GM18520 (cell line): ENCODE results near the gene NOVA1.
"Not testable (repeated sequence)": the region's sequence is repeated elsewhere in the genome, so short reads cannot be mapped to it uniquely, and the experiment has no call there.

Source experiments
- ATAC-seq: cut with Tn5 transposase; IDR thresholded peaks from one replicate; pipeline ENCODE4 v1.9.1; 2021; ENCODE audit not compliant: unreplicated experiment

The NOVA1 gene, protein sequence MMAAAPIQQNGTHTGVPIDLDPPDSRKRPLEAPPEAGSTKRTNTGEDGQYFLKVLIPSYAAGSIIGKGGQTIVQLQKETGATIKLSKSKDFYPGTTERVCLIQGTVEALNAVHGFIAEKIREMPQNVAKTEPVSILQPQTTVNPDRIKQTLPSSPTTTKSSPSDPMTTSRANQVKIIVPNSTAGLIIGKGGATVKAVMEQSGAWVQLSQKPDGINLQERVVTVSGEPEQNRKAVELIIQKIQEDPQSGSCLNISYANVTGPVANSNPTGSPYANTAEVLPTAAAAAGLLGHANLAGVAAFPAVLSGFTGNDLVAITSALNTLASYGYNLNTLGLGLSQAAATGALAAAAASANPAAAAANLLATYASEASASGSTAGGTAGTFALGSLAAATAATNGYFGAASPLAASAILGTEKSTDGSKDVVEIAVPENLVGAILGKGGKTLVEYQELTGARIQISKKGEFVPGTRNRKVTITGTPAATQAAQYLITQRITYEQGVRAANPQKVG

DNA sequence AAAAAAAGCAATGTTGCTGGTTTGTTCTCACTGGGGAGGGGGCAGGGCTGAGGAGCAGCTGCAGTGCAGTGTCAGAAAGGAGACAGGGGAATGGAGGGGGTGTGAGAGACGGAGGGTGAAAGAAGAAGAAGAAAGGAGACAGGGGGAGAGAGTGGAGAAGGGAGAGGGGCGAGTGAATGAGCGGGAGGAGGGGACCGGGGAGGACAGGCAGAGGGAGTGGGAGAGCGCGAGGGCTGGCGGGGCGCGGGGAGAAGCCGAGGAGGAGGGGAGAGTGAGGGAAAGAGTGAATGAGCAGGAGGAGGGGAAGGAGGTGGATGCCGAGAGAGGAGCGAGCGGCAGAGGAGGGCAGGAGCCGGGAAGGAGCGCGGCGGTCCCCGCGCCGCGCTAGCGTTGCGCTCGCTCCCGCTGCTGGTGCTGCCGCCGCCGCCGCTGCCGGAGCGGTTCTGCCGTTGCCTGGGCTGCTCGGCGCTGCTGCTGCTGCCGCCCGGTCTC, at the start of gene NOVA1:
Gene NOVA1 (minus strand): TSS at position 445 of the 492 bp plus-strand sequence. CDS start 597 bp downstream, outside the sequence.
- ATAC-seq = no peak

GRCh38 chr14:26645057-26645456, 47.2 kb upstream of the NOVA1 start:
- ATAC-seq = not testable (repeated sequence)

DNA sequence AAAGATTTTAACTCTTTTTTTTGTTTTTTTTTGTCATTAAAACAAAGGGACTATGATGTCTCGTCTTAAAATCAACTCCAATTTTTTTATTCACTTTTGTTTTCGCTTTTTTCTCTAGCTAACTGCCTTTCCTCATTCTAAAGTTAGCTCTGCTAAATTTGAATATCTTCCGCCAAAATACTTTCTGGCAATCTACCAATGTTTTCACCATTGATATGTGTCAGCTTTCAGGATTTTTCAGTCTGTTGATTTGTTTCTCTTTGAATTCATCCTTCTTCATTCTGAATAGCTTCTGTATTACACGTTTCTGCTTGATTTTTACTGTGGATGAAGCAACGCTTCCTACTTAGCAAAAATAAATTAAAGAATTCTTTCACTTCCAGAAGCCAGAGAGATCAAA, 38.7 kb upstream of the NOVA1 start:
- ATAC-seq = no peak

DNA sequence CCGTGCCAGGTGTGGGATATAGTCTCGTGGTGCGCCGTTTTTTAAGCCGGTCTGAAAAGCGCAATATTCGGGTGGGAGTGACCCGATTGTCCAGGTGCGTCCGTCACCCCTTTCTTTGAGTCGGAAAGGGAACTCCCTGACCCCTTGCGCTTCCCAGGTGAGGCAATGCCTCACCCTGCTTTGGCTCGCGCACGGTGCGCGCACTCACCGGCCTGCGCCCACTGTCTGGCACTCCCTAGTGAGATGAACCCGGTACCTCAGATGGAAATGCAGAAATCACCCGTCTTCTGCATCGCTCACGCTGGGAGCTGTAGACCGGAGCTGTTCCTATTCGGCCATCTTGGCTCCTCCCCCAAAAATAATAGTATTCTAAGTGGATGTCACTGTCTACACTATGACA, 37.1 kb upstream of the NOVA1 start:
- ATAC-seq = not testable (repeated sequence)

DNA sequence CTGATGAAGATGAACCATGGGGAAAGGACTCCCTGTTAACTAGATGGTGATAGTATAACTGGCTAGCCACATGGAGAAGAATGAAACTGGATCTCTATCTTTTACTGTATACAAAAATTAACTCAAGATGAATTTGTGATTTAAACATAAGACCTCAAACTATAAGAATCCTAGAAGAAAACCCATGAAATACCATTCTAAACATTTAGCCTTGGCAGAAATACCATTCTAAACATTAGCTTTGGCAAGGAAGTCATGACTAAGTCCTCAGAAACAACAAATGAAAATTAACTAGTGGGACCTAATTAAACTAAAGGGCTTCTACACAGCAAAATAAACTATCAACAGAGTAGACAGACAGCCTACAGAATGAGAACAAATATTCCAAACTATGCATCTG, 28.4 kb upstream of the NOVA1 start:
- ATAC-seq = no peak

DNA sequence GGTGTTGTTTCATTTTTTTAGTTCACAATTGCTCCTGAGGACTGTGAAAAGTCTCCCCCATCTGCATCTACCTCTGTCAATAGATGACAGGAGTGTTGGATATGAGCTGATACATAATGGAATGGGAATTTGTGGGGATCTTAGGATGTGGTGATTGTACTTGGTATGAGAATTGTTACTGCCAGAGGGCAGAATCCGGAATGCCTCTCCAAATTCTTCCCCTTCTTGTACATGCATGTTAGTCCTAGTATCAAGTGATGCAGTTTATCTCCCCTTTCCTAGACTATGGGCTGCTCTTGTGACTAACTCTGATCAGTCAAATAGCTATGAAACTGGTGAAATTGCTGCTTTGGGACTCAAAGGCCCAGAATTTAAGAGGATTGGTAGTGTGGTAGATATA, 24.8 kb upstream of the NOVA1 start:
- no peak for ATAC-seq

DNA sequence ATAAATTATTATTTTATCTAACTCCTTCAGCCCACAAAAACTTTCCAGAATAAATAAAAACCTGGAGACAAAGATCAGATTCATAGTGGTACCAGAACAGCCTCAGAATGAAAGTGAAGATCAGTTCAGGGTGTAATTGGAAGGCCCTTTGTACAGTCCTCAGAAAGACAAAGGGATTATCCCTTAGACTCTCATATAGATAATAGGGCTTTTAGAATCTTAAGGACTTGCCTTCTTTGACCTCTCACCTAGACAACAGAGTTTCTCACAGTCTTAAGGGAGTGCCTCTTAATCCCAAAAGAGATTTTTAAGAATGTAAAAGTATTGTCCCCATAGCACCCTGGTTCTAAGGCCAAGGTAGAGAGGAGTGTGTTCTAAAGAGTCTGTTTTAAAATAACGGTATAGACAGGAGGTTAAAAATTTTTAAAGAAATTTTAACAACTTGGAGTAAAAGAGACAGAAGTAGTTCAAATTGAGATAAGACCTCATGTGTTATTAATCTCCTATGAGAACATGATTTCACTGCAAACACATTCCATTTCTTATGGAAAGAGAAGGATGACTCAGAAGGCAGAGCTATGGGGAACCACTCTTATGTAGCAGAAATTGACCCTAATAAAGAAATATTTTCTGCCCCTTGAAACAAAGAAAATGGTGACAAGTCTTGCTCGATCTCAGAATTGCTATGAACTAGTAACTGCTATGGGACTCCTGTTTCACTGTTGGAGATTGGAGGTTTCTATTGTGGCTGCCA, 24.2 kb upstream of the NOVA1 start:
- ATAC-seq = no peak

DNA sequence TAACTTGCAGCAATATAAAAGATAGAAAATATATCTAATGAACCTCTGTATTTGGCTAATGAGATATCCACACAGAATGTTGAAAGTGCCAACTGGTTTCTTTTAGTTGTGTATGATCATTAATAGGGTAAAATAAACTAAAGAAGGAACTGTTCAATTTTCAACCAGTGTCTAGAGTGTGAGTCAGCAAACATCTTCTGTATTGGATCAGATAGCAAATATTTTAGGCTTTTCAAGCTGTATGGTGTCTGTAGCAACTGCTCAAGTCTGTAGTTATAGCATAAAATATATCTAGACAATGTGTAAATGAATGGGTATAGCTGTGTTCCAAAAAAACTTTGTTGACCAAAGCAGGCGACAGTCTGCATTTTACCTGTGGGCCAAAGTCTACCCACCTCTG, 23.5 kb upstream of the NOVA1 start:
- no peak for ATAC-seq

- no peak for ATAC-seq
Measured at GRCh38 chr14:26611259-26611658, 13.4 kb upstream of the NOVA1 start.

GRCh38 chr14:26606729-26607312, 9.0 kb upstream of the NOVA1 start:
- ATAC-seq = no peak

DNA sequence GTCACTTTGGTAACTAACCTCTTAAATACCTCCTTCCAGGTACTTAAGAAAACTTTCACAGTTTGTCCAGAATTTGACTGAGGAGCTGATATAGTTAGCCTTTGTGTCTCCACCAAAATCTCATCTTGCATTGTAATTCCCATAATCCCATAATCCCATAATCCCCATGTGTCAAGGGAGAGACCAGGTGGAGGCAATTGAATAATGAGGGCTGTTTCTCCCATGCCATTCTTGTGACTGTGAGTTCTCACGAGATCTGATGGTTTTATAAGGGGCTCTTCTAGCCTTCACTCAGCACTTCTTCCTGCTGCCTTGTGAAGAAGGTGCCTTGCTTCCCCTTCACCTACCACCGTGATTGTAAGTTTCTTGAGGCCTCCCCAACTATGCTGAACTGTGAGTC, 7.8 kb upstream of the NOVA1 start:
- no peak for ATAC-seq

DNA sequence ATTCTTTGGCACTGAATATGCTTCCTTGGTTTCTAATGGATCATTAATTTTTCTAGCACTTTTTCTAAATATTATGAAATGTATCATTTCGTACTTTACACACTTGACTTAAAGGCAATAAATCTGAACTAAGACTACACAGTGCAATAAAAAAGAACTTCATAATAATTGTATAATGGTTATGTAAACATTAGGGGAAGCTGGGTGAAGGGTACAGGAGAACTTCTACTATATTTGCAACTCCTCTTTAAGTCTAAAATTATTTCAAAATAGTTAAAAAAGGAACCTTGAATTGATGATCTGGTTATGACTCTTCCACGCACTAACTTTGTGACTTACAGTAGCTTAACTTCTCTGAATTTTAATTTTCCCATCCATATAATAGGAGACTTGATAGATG, 5.1 kb upstream of the NOVA1 start:
- no peak for ATAC-seq

DNA sequence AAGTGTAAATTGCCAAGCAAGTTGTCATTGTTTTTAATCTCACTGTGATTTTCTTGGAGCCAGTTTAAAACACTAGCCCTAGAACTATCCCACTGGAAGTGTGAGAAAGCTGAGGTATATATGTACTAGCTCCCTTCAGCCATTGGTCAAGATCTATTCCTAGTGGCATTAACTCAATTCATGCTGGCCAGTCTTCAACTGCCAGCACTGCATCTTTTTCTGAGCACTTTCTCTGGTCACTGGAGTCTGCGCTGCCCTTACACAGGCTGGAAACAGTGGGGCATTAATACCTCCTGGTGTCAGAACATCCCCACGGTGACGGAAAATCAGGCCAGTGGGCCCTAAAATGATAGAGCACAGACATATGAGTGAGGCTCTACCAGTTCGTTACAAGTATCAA, 4.0 kb upstream of the NOVA1 start:
- ATAC-seq = no peak

GRCh38 chr14:26599291-26599690, 1.5 kb upstream of the NOVA1 start:
- ATAC-seq = no peak

DNA sequence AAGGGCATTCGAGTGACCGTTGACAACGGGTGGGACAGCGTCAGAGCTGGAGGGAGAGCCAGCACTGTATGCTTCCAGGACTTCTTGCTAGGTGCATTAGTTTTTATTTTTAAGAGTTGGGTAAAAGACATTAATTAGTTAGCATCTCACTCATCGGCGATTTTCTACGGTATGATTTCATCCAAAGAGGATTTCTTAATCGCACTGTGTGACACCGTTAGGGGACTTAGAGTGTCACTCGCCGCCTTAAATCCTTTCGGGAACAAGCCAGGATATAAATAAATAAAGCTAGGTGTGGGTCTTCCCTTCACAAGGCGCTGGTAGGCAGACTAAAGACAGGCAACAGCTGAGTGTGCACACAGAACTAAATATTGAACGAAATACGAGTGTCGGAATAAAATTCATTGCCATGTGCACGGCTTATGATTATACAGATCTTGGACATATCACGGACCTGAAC, 869 bp upstream of the NOVA1 start:
- no peak for ATAC-seq

DNA sequence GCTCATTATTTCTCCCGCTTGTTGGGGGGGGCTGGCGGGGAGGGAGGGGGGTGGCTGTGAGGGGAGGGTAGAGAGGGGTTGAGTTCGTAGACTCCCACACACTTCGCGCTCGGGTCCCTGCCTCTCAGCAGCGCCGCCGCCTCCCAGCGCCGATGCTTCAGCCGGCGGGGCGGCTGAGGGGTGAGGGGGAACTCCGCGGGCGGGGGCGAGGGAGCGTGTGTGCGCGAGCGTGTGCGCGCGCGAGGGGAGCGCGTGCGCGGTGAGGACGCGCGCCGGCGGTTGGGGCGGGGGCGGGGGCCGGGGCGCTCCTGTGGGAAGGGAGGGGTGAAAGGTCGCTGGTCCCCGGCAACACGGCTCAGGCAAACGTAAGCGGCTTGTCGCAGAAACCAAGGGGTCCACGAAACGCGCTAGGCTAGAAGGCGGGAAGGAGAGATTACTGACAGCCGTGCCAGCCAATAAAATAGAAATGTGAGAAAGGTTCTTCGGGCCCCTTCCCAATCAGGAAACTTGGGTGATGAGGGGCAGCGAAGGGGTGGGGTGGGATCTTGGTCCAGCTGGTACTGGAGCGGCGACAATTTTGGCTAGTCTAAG, 343 bp upstream of the NOVA1 start:
- ATAC-seq = no peak

- no peak for ATAC-seq
Measured at GRCh38 chr14:26597071-26597588, 703 bp downstream of the NOVA1 start.

GRCh38 chr14:26596543-26597061, 1.2 kb downstream of the NOVA1 start:
- ATAC-seq = no peak

- no peak for ATAC-seq
Measured at GRCh38 chr14:26595926-26596542, 1.8 kb downstream of the NOVA1 start.
